MCF 10A (cell line): ENCODE measurements around the gene CASTOR1. TPM values are rescaled to one million over a fixed set of nuclear protein-coding genes. Genes with fewer than 3 reads are reported as not detected.

Experiments
- BruUV-seq: library from RNA; stranded (reverse); fragments of 400-500 nt; replicated peaks from 2 replicates; lab custom pipeline; 2021; lab: Mats Ljungman, UMichigan
- CTCF ChIA-PET: fragments of 300-600 bp; sonication (Branson Sonifier 250); formaldehyde crosslinking; extraction: SDS; loops from one replicate; lab custom pipeline; 2021; ENCODE audit warnings: antibody characterized with exemption, inconsistent platforms; lab: Yijun Ruan, JAX
- POLR2A ChIA-PET: fragments of 300-600, 350-650 bp; sonication (Branson Sonifier 250); formaldehyde crosslinking; extraction: SDS; loops from one replicate; lab custom pipeline; 2020; ENCODE audit warnings: antibody characterized with exemption, inconsistent platforms; lab: Yijun Ruan, JAX
- DNase-seq: peaks from one replicate; pipeline ENCODE4 v3.0.0-alpha.2; 2018; ENCODE audit not compliant: unreplicated experiment
- H3K27ac Mint-ChIP-seq: one replicate; pipeline ENCODE4 v1.8.0; 2022; ENCODE audit warnings: mild to moderate bottlenecking, low read depth, mixed read lengths; ENCODE audit not compliant: unreplicated experiment
- H3K27me3 Mint-ChIP-seq: one replicate; pipeline ENCODE4 v1.8.0; 2022; ENCODE audit warnings: mixed read lengths; ENCODE audit not compliant: insufficient read depth, unreplicated experiment
- H3K36me3 Mint-ChIP-seq: one replicate; pipeline ENCODE4 v1.8.0; 2022; ENCODE audit warnings: mild to moderate bottlenecking, moderate library complexity, mixed read lengths; ENCODE audit not compliant: insufficient read depth, unreplicated experiment
- H3K4me1 Mint-ChIP-seq: one replicate; pipeline ENCODE4 v1.8.0; 2022; ENCODE audit warnings: mixed read lengths; ENCODE audit not compliant: insufficient read depth, unreplicated experiment
- H3K4me3 Mint-ChIP-seq: one replicate; pipeline ENCODE4 v1.8.0; 2022; ENCODE audit warnings: mild to moderate bottlenecking, moderate library complexity, mixed read lengths; ENCODE audit not compliant: unreplicated experiment
- H3K9me3 Mint-ChIP-seq: one replicate; pipeline ENCODE4 v1.8.0; 2022; ENCODE audit warnings: mixed read lengths; ENCODE audit not compliant: unreplicated experiment
- intact Hi-C: fragments of 100-400 bp; cut with micrococcal nuclease; formaldehyde crosslinking; loops from 2 replicates; pipeline ENCODE4 v1.14.1; 2022
- total RNA-seq: library from RNA; stranded (reverse); gene quantifications from 2 replicates; pipeline ENCODE4 v1.2.3, GENCODE V29; 2022
- TF ChIP-seq, protein P1 (sequence below): fragments of 200-600 bp; IDR thresholded peaks from one replicate; pipeline ENCODE4 v1.8.0; 2022; ENCODE audit warnings: antibody characterized with exemption, mild to moderate bottlenecking; ENCODE audit not compliant: unreplicated experiment

The CASTOR1 gene
- total RNA-seq, 1 experiment from 2014 or later, result 1.2 TPM

GRCh38 chr22:30317778-30318177 is 28.5 kb upstream of the CASTOR1 start:
- CTCF ChIA-PET, result interaction anchor here (0.7 to 2.0 kb wide), 4 partner anchors 9 to 113 kb away, joined by 3 to 7 read pairs (median 4); partner anchors contain the start of gene TBC1D10A
- Mint-ChIP-seq H3K9me3 (no peaks in the 10 kb centered on the region), H3K27ac (no peak overlapping the region), H3K4me3 (no peak overlapping the region), H3K27me3 (no peaks in the 10 kb centered on the region), H3K36me3 (peaks cover 4% of the 10 kb centered on the region), H3K4me1 (peaks cover 22% of the 10 kb centered on the region)
- intact Hi-C loops, result no loop called here
- POLR2A ChIA-PET, result interaction anchor here (1.4 kb wide), 1 partner anchor 10 kb away, joined by 7 read pairs; the partner anchor contains the start of gene TBC1D10A
- BruUV-seq, result no TSS peak
- TF ChIP-seq, protein P1, sequence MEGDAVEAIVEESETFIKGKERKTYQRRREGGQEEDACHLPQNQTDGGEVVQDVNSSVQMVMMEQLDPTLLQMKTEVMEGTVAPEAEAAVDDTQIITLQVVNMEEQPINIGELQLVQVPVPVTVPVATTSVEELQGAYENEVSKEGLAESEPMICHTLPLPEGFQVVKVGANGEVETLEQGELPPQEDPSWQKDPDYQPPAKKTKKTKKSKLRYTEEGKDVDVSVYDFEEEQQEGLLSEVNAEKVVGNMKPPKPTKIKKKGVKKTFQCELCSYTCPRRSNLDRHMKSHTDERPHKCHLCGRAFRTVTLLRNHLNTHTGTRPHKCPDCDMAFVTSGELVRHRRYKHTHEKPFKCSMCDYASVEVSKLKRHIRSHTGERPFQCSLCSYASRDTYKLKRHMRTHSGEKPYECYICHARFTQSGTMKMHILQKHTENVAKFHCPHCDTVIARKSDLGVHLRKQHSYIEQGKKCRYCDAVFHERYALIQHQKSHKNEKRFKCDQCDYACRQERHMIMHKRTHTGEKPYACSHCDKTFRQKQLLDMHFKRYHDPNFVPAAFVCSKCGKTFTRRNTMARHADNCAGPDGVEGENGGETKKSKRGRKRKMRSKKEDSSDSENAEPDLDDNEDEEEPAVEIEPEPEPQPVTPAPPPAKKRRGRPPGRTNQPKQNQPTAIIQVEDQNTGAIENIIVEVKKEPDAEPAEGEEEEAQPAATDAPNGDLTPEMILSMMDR, result no peak
- no peak for DNase-seq

GRCh38 chr22:30315962-30316576 is 26.8 kb upstream of the CASTOR1 start:
- BruUV-seq, result no TSS peak
- Mint-ChIP-seq H3K9me3 (no peaks in the 10 kb centered on the region), H3K27ac (no peak overlapping the region), H3K4me3 (no peak overlapping the region), H3K36me3 (peaks cover 4% of the 10 kb centered on the region), H3K27me3 (no peaks in the 10 kb centered on the region), H3K4me1 (peaks cover 38% of the 10 kb centered on the region)
- no peak for DNase-seq
- CTCF ChIA-PET, result interaction anchor here (0.6 to 1.5 kb wide), 3 partner anchors 47 to 208 kb away, joined by 3 read pairs; no protein-coding TSS in a partner anchor
- intact Hi-C loops, result no loop called here
- POLR2A ChIA-PET, result interaction anchor here (0.6 to 6.4 kb wide), 3 partner anchors 8 to 1032 kb away, joined by 3 to 36 read pairs (median 7); partner anchors contain the start of gene TBC1D10A
- TF ChIP-seq, protein P1, result no peak

- H3K36me3 Mint-ChIP-seq, result peaks cover 4% of the 10 kb centered on the region
- H3K4me1 Mint-ChIP-seq, result peaks cover 48% of the 10 kb centered on the region
- no peak overlapping the region for H3K4me3 Mint-ChIP-seq
- POLR2A ChIA-PET, result interaction anchor here (4.5 to 6.4 kb wide), 2 partner anchors 9 to 13 kb away, joined by 31 to 36 read pairs; partner anchors contain the start of gene TBC1D10A
- TF ChIP-seq, protein P1, result no peak
- no peak overlapping the region for H3K27ac Mint-ChIP-seq
- H3K27me3 Mint-ChIP-seq, result no peaks in the 10 kb centered on the region
- H3K9me3 Mint-ChIP-seq, result no peaks in the 10 kb centered on the region
- CTCF ChIA-PET, result interaction anchor here (0.6 to 0.9 kb wide), 2 partner anchors 16 to 69 kb away, joined by 3 read pairs; no protein-coding TSS in a partner anchor
- intact Hi-C loops, result no loop called here
- BruUV-seq, result no TSS peak
- DNase-seq, result no peak
These were observed 25.6 kb upstream of the CASTOR1 start for GRCh38 chr22:30314915-30315314.
